ENCODE data around the gene NME2. TPM values are rescaled to one million over a fixed set of nuclear protein-coding genes. Genes with fewer than 3 reads are reported as not detected.

NME2 gene
- total RNA-seq, 2 experiments from 2014 or later = 1,086 to 1,094 TPM

DNA sequence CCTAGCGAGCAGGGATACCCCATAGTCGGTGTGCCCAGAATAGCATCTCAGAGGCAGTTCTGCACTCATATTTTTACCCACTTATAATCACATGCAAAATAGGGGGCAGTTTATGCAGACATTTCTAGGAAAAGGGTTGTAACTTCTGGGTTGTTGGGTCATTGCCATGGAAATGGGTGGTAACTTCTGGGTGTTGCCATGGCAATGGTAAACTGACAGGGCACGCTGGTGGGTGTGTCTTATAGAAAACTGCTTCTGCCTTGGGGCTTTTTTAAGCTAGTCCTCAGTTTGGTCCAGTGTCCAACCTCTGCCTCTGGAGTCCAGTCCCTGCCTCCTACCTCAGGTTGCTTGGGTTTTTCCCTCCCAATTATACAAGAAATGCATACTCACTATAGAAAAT, 38.1 kb upstream of the NME2 start:
- H3K27me3 Mint-ChIP-seq (ENCODE audit: low read depth) = no peaks in the 10 kb centered on the region
- CTCF ChIA-PET = no interaction called here
- H3K27ac Mint-ChIP-seq = no peak overlapping the region
- H3K4me3 Mint-ChIP-seq = no peak overlapping the region
- peaks cover 3% of the 10 kb centered on the region for H3K4me1 Mint-ChIP-seq (ENCODE audit: low read depth)
- H3K9me3 Mint-ChIP-seq = no peaks in the 10 kb centered on the region
- no peaks in the 10 kb centered on the region for H3K36me3 Mint-ChIP-seq (ENCODE audit: low read depth)
- intact Hi-C loops (cut with micrococcal nuclease) = no loop called here
- DNase-seq = no peak

DNA sequence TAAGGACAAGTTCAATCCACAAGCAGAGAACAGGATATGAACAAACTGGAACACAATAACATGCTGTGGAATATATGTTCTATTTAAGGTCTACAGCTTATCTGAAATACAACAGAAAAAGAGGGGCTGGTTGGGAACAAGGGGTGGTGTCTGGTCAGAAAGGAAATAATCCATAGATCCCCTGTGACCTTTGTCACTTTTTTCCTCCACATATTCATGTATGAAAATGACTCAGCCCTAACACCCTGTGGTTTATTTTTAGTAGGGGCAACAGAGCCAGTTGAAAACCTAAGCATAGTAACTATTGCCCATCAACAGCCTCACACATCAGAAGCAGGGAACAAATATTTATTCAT, 33.3 kb upstream of the NME2 start:
- H3K9me3 Mint-ChIP-seq = no peaks in the 10 kb centered on the region
- DNase-seq = no peak
- CTCF ChIA-PET = no interaction called here
- H3K4me1 Mint-ChIP-seq (ENCODE audit: low read depth) = peaks cover 7% of the 10 kb centered on the region
- H3K27me3 Mint-ChIP-seq (ENCODE audit: low read depth) = no peaks in the 10 kb centered on the region
- no peak overlapping the region for H3K4me3 Mint-ChIP-seq
- H3K27ac Mint-ChIP-seq = no peak overlapping the region
- no peaks in the 10 kb centered on the region for H3K36me3 Mint-ChIP-seq (ENCODE audit: low read depth)
- intact Hi-C loops (cut with micrococcal nuclease) = no loop called here

DNA sequence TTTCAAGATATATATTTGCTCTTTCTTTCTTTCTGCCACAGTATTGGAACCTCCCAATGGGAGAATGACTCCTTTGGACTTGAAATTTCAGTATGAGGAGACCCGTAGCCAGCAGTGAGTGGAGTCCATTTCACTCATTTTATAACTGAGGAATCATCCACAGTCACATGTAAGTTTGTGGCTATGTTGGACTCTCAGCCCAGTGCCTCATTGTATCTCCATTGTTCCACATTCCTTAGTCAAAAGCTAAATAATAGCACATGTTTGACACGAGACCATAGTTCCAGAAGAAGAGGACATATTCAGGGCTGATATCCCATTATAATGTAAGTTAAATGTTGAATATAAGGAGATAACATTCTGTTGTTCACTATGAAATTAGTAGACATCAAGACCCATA, 32.8 kb upstream of the NME2 start:
- no peak for DNase-seq
- Mint-ChIP-seq H3K9me3 (no peaks in the 10 kb centered on the region), H3K27ac (no peak overlapping the region), H3K27me3 (ENCODE audit: low read depth) (no peaks in the 10 kb centered on the region), H3K4me3 (no peak overlapping the region), H3K4me1 (ENCODE audit: low read depth) (peaks cover 7% of the 10 kb centered on the region), H3K36me3 (ENCODE audit: low read depth) (no peaks in the 10 kb centered on the region)
- intact Hi-C loops (cut with micrococcal nuclease) = no loop called here
- CTCF ChIA-PET = no interaction called here

DNA sequence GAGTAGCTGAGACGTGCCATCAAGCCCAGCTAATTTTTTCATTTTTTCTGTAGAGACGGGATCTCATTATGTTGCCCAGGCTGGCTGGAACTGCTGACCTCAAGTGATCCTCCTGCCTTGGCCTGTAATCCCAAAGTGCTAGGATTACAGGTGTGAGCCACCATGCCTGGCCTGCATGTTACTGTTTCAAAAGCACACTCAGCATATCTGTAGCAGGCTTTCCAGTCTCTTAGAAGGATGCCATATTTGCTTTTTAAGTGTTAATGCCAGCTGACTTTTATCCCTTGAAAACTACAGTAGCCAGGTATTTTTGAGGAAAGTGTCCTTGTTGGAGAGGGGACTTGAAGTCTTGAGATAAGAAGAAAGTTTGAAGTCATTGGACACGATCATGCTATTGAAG, 30.3 kb upstream of the NME2 start:
- intact Hi-C loops (cut with micrococcal nuclease) = no loop called here
- no peak overlapping the region for H3K27ac Mint-ChIP-seq
- peaks cover 7% of the 10 kb centered on the region for H3K4me1 Mint-ChIP-seq (ENCODE audit: low read depth)
- no peak for DNase-seq
- H3K9me3 Mint-ChIP-seq = no peaks in the 10 kb centered on the region
- no peaks in the 10 kb centered on the region for H3K27me3 Mint-ChIP-seq (ENCODE audit: low read depth)
- CTCF ChIA-PET = no interaction called here
- H3K36me3 Mint-ChIP-seq (ENCODE audit: low read depth) = no peaks in the 10 kb centered on the region
- H3K4me3 Mint-ChIP-seq = no peak overlapping the region

DNA sequence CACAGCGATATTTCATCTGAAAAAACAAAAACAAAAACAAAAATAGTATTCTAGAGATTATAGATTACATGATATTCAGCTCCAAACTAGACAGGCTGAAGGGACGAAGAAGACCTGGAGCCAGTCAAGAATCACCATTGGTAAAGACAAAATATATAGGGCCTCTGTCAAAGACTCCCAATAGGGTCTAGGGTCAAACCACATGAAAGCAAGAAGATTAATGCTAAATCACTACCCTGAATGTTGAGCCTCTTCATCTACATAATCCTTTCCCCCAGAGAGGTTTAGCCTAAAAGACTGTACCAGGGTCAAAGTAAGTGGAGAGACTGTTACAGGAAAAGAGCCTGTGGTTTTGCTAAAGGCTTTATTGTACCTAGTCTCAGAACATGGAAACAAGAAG, 23.6 kb upstream of the NME2 start:
- H3K27ac Mint-ChIP-seq = no peak overlapping the region
- no peaks in the 10 kb centered on the region for H3K27me3 Mint-ChIP-seq (ENCODE audit: low read depth)
- intact Hi-C loops (cut with micrococcal nuclease) = no loop called here
- DNase-seq = no peak
- CTCF ChIA-PET = interaction anchor here (1.6 to 2.1 kb wide), 2 partner anchors 11 to 155 kb away, joined by 3 to 10 read pairs; partner anchors contain the start of gene NME1
- H3K4me3 Mint-ChIP-seq = no peak overlapping the region
- peaks cover 9% of the 10 kb centered on the region for H3K4me1 Mint-ChIP-seq (ENCODE audit: low read depth)
- H3K9me3 Mint-ChIP-seq = no peaks in the 10 kb centered on the region
- no peaks in the 10 kb centered on the region for H3K36me3 Mint-ChIP-seq (ENCODE audit: low read depth)

DNA sequence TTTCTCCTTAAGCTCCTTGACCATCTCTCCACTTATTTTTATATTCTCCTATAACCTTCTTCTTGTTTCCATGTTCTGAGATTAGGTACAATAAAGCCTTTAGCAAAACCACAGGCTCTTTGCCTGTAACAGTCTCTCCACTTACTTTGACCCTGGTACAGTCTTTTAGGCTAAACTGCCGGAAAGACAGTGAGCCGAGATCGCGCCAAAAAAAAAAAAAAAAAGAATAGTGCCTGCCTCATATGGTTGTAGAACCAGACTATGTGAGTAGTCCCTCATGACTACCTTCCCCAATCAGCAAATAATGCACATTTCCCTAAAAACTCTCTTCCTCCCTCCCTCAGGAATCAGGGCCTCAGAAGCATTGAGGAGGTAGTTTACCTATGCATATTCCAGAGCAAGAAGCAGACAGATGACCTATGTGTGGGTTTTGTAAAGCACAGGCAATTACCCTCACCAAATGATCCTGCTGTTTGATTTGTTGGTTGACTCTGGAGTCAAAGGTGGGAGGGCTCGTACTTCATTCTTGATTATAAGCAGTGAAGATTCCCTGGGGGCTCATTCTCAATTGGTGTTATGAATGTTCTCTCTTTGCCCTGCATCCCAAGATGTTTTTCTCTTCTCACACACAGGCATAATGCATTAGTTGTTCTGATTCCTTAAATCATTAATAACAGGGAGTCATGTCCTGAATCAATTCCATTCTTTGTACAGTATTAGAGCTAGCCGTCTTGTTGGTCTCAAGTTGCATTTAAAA, 21.8 kb upstream of the NME2 start:
- H3K4me1 Mint-ChIP-seq (ENCODE audit: low read depth) = peaks cover 14% of the 10 kb centered on the region
- no peak overlapping the region for H3K27ac Mint-ChIP-seq
- no peaks in the 10 kb centered on the region for H3K36me3 Mint-ChIP-seq (ENCODE audit: low read depth)
- intact Hi-C loops (cut with micrococcal nuclease) = no loop called here
- no peak overlapping the region for H3K4me3 Mint-ChIP-seq
- H3K9me3 Mint-ChIP-seq = no peaks in the 10 kb centered on the region
- H3K27me3 Mint-ChIP-seq (ENCODE audit: low read depth) = no peaks in the 10 kb centered on the region
- CTCF ChIA-PET = interaction anchor here (2.1 kb wide), 1 partner anchor 9 kb away, joined by 10 read pairs; the partner anchor contains the start of gene NME1
- DNase-seq = no peak

DNA sequence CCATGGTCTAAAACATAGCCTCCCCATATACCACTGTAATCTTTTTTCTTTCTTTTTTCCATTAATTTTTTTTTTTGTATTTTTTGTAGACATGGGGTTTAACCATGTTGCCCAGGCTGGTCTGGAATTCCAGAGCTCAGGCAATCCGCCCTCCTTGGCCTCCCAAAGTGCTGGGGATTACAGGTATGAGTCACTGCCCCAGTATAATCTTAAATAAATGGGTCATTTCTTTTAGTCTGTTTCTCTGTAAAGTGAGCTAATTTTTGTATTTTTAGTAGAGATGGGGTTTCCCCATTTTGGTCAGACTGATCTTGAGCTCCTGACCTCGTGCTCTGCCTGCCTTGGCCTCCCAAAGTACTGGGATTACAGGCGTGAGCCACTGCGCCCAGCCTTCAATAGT, 18.6 kb upstream of the NME2 start:
- H3K4me1 Mint-ChIP-seq (ENCODE audit: low read depth) = peaks cover 14% of the 10 kb centered on the region
- CTCF ChIA-PET = interaction anchor here (0.6 kb wide), 1 partner anchor 703 kb away, joined by 3 read pairs; no protein-coding TSS in a partner anchor
- DNase-seq = no peak
- H3K27ac Mint-ChIP-seq = no peak overlapping the region
- H3K36me3 Mint-ChIP-seq (ENCODE audit: low read depth) = no peaks in the 10 kb centered on the region
- H3K9me3 Mint-ChIP-seq = no peaks in the 10 kb centered on the region
- intact Hi-C loops (cut with micrococcal nuclease) = loop anchor here (1.0 kb wide), 1 partner anchor 26 kb away; no protein-coding TSS in a partner anchor
- H3K4me3 Mint-ChIP-seq = no peak overlapping the region
- H3K27me3 Mint-ChIP-seq (ENCODE audit: low read depth) = no peaks in the 10 kb centered on the region

DNA sequence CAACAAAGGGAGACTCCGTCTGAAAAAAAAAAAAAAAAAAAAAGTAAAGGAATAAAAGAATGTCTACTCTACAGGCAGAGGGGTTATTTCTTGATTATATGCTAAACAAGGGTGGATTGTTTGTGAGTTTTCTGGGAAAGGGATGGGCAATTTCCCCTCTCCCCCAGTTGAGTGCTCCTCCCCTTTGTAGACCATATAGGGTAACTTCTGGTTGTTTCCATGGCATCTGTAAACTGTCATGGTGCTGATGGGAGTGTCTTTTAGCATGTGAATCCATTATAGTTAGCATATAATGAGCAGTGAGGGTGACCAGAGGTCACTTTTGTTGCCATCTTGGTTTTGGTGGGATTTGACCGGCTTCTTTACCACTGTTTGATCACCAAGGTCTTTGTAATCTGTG, 17.0 kb upstream of the NME2 start:
- no peak overlapping the region for H3K4me3 Mint-ChIP-seq
- intact Hi-C loops (cut with micrococcal nuclease) = no loop called here
- no peaks in the 10 kb centered on the region for H3K36me3 Mint-ChIP-seq (ENCODE audit: low read depth)
- H3K9me3 Mint-ChIP-seq = no peaks in the 10 kb centered on the region
- H3K27me3 Mint-ChIP-seq (ENCODE audit: low read depth) = no peaks in the 10 kb centered on the region
- CTCF ChIA-PET = interaction anchor here (0.6 kb wide), 1 partner anchor 148 kb away, joined by 3 read pairs; no protein-coding TSS in a partner anchor
- no peak for DNase-seq
- H3K4me1 Mint-ChIP-seq (ENCODE audit: low read depth) = peaks cover 14% of the 10 kb centered on the region
- no peak overlapping the region for H3K27ac Mint-ChIP-seq

DNA sequence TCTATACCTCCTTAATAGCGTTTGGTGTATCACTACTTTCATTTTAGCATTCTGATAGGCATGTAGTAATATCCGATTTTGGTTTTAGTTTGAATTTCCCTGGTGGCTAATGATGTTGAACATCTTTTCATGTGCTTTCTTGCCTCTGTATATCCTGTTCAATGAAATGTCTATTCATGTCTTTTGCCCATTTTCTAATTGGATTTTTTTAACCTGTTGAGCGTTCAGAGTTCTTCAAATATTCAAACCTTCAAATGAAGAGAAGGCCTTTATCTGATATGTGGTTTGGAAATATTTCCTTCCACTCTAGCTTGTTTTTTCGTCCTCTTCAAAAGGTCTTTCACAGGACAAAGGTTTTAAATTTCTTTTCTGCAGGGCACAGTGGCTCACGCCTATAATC, 15.3 kb upstream of the NME2 start:
- intact Hi-C loops (cut with micrococcal nuclease) = loop anchor here (5.0 to 10.0 kb wide), 2 partner anchors 444 to 606 kb away; partner anchors contain the start of genes ANKRD40 and SPATA20
- Mint-ChIP-seq H3K36me3 (ENCODE audit: low read depth) (peaks cover 7% of the 10 kb centered on the region), H3K4me3 (no peak overlapping the region), H3K4me1 (ENCODE audit: low read depth) (peaks cover 23% of the 10 kb centered on the region), H3K27me3 (ENCODE audit: low read depth) (no peaks in the 10 kb centered on the region), H3K27ac (no peak overlapping the region), H3K9me3 (no peaks in the 10 kb centered on the region)
- DNase-seq = no peak
- CTCF ChIA-PET = interaction anchor here (1.8 kb wide), 1 partner anchor 149 kb away, joined by 7 read pairs; no protein-coding TSS in a partner anchor

DNA sequence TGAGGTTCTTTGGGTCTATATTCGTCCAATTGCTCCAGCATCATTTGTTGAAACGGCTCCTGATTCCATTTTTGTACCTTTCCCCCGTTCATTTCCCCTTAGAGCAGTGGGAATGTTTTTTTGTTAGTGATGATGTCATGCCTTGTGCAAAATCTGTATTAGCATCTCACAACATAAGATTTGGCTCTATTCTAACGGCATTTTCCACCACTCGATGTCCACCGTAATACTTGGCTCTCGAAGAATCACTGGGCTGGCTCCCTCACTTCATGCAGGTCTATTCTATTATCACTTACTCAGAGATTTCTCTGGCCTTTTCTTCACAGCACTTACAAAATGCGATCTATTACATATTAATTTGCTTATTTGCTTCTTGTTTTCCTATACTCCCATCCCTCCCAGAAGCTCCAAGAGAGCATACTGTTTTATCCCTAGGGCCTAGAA, 13.4 kb upstream of the NME2 start:
- Mint-ChIP-seq H3K27ac (no peak overlapping the region), H3K9me3 (no peaks in the 10 kb centered on the region), H3K4me3 (no peak overlapping the region), H3K4me1 (ENCODE audit: low read depth) (peaks cover 26% of the 10 kb centered on the region), H3K27me3 (ENCODE audit: low read depth) (no peaks in the 10 kb centered on the region), H3K36me3 (ENCODE audit: low read depth) (peaks cover 25% of the 10 kb centered on the region)
- intact Hi-C loops (cut with micrococcal nuclease) = loop anchor here (1.0 to 10.0 kb wide), 13 partner anchors 14 to 608 kb away; partner anchors contain the start of genes ANKRD40, MBTD1, NME2 and SPATA20
- CTCF ChIA-PET = interaction anchor here (0.7 to 2.9 kb wide), 25 partner anchors 9 to 339 kb away, joined by 3 to 49 read pairs (median 4); partner anchors contain the start of genes NME2 and SPAG9
- DNase-seq = no peak

DNA sequence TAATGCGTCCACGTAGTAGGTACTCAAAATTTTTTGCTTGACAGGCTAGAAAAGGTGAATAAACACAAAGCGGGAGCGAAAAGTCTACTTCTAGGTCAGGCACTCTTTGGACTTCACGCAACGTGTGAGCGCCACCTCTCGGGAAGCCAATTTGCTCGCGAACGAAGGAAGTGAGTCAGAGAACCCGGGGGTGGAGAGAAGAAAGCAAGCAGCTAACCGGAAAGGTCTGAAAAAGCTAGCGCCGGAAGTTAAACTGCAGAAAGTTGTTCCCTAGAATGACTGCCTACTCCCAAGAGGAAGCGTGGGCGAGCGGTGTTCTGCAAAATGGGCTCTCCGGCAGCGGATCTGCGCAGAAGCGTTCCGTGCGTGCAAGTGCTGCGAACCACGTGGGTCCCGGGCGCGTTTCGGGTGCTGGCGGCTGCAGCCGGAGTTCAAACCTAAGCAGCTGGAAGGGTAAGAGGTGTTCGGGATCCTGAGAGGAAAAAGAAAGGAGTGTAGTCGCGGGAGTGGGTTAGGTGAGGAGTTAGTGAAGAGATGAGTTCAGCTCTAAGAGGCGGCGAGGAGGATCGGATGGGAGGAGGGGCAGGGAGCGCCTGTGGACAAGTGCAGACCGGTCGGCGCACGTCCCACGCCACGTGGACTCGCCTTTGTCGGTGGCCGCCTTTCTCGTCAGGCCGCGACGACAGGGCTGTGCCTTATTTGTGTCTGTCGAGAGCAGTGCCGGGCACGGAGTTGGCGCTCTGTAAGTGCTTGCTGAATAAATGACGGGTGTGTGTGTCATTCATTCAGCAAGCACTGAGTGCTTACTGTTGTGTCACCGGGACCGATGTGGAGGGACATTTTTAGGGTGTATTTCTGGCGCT, 12.8 kb upstream of the NME2 start, which contains the start of gene NME1:
TSS of gene NME1 (plus strand) at position 350 of the 863 bp plus-strand sequence. CDS start 2,096 bp downstream, outside the sequence.
- peak; percentile 99 for DNase-seq
- Mint-ChIP-seq H3K4me1 (ENCODE audit: low read depth) (peaks cover 27% of the 10 kb centered on the region), H3K27ac (no peak within 1 kb of the TSS), H3K9me3 (no peaks in the 10 kb centered on the region), H3K4me3 (no peak within 1 kb of the TSS), H3K36me3 (ENCODE audit: low read depth) (peaks cover 28% of the 10 kb centered on the region), H3K27me3 (ENCODE audit: low read depth) (no peaks in the 10 kb centered on the region)
- intact Hi-C loops (cut with micrococcal nuclease) = loop anchor here (1.0 to 10.0 kb wide), 13 partner anchors 13 to 609 kb away; partner anchors contain the start of genes ANKRD40, MBTD1, NME2 and SPATA20
- CTCF ChIA-PET = interaction anchor here (0.6 to 2.9 kb wide), 29 partner anchors 9 to 374 kb away, joined by 3 to 49 read pairs (median 4); partner anchors contain the start of genes NME2 and SPAG9

DNA sequence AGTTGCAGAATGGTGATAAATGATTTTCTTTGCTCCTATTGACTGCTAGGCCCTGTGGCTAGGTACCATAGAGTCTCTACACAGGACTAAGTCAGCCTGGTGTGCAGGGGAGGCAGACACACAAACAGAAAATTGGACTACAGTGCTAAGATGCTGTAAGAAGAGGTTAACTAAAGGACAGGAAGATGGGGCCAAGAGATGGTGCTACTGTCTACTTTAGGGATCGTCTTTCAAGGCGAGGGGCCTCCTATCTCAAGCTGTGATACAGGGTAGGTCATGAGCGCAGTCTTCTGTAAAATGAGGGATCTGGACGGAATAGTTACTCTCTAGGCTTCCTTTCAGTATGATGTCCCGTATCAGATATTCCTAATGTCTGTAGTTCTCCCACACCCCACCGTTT, 12.0 kb upstream of the NME2 start:
- CTCF ChIA-PET = interaction anchor here (1.3 to 2.9 kb wide), 5 partner anchors 11 to 177 kb away, joined by 5 to 49 read pairs (median 13); partner anchors contain the start of gene NME2
- Mint-ChIP-seq H3K4me1 (ENCODE audit: low read depth) (peaks cover 29% of the 10 kb centered on the region), H3K27me3 (ENCODE audit: low read depth) (no peaks in the 10 kb centered on the region), H3K9me3 (no peaks in the 10 kb centered on the region), H3K4me3 (no peak overlapping the region), H3K36me3 (ENCODE audit: low read depth) (peaks cover 31% of the 10 kb centered on the region), H3K27ac (no peak overlapping the region)
- peak; percentile 10 for DNase-seq
- intact Hi-C loops (cut with micrococcal nuclease) = loop anchor here (5.0 to 10.0 kb wide), 2 partner anchors 447 to 609 kb away; partner anchors contain the start of genes ANKRD40 and SPATA20

Measured in activated naive CD4-positive, alpha-beta T cell treated with anti-CD3 and anti-CD28 coated beads for 36 hours (primary cell).